Activated naive CD4-positive, alpha-beta T cell treated with anti-CD3 and anti-CD28 coated beads, Interleukin-2, amount 10 ng/mL, durations not matched to agents 5 hours and 36 hours (primary cell): ENCODE data around the gene KIF1A. TPM values are rescaled to one million over a fixed set of nuclear protein-coding genes. Genes with fewer than 3 reads are reported as not detected.

Source experiments
- total RNA-seq, 2 experiments: library from RNA; stranded (reverse); gene quantifications; one replicate each; pipeline ENCODE4 v1.2.3, GENCODE V29; 2021

The KIF1A gene, protein sequence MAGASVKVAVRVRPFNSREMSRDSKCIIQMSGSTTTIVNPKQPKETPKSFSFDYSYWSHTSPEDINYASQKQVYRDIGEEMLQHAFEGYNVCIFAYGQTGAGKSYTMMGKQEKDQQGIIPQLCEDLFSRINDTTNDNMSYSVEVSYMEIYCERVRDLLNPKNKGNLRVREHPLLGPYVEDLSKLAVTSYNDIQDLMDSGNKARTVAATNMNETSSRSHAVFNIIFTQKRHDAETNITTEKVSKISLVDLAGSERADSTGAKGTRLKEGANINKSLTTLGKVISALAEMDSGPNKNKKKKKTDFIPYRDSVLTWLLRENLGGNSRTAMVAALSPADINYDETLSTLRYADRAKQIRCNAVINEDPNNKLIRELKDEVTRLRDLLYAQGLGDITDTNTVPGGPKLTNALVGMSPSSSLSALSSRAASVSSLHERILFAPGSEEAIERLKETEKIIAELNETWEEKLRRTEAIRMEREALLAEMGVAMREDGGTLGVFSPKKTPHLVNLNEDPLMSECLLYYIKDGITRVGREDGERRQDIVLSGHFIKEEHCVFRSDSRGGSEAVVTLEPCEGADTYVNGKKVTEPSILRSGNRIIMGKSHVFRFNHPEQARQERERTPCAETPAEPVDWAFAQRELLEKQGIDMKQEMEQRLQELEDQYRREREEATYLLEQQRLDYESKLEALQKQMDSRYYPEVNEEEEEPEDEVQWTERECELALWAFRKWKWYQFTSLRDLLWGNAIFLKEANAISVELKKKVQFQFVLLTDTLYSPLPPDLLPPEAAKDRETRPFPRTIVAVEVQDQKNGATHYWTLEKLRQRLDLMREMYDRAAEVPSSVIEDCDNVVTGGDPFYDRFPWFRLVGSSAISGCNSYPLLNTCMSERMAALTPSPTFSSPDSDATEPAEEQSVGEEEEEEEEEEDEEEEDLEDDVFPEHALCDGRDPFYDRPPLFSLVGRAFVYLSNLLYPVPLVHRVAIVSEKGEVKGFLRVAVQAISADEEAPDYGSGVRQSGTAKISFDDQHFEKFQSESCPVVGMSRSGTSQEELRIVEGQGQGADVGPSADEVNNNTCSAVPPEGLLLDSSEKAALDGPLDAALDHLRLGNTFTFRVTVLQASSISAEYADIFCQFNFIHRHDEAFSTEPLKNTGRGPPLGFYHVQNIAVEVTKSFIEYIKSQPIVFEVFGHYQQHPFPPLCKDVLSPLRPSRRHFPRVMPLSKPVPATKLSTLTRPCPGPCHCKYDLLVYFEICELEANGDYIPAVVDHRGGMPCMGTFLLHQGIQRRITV (N-terminal part only)
- under 1 TPM; 0.23 to 0.60 TPM for total RNA-seq

DNA sequence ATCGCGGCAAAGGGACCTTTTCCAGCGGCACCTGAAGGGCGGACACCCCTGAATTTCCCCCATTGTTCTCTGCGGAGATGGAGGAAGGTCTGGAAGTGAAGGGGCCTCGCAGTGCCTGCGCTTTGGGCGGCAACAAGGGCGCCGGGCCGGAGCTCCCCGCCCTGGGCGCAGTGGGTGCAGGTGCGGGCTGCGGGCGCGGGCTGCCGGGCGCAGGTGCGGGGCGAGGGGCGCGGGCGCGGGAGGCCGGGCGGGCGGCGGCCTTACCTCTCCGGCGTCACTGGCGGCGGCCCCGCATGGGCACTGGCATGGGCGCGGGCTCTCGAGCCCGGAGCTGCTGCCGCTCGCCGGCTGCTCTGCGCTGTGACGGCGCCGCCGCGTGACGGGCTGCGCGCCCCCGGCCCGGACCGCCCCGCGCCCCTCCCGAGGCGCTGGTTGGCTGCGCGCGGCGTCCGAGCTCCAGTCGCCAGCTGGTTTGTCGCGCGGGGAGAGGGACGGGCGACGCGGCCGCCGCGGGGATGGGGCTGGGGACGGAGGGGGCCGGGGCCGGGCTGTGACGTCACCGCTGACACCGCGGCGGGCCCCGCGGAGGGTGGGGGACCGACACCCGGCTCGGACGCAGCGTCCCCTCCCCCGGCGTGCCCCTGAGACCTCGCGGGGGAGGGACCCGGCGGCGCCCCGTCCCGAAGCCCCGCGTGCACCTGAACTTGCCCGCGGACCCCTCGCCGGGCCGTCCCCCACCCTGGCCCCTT lies at the start of gene KIF1A:
Gene KIF1A (minus strand): TSS at position 362 of the 749 bp plus-strand sequence. CDS start 22,467 bp downstream, outside the sequence.

DNA sequence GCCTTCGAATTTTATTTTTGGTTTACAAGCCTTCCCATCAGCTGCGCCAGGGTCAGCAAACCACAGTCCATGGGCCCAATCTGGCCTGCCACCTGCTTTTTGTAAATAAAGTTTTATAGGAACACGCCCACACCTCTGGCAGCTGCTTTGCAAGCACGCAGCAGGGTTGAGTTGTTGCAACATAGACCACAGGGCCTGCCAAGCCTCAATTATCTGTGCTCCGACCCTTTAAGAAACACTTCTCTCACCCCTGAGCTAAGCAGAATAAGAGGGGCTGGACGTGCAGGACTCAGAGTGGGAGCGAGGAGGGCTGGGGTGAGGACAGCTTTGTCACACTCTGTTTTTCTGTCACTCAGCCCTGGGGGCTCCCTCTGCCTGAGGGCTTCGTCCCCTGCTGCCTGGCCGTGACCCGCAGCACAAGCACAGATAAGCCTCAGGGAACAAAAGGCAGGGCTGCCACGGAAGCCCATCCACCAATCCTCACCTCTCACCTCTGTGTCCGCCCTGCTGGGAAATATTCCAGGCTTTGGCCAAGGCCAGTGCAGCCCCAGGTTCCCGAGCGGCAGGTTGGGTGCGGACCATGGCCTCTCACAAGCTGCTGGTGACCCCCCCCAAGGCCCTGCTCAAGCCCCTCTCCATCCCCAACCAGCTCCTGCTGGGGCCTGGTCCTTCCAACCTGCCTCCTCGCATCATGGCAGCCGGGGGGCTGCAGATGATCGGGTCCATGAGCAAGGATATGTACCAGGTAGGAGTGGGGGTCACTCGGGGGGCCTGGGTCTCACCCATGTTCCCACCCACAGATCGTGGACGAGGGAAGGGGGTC lies 48.5 kb upstream of the KIF1A start, which contains the start of gene AGXT:
Gene AGXT (plus strand): TSS at position 539 of the 823 bp plus-strand sequence. CDS start 42 bp downstream, at position 581.

DNA sequence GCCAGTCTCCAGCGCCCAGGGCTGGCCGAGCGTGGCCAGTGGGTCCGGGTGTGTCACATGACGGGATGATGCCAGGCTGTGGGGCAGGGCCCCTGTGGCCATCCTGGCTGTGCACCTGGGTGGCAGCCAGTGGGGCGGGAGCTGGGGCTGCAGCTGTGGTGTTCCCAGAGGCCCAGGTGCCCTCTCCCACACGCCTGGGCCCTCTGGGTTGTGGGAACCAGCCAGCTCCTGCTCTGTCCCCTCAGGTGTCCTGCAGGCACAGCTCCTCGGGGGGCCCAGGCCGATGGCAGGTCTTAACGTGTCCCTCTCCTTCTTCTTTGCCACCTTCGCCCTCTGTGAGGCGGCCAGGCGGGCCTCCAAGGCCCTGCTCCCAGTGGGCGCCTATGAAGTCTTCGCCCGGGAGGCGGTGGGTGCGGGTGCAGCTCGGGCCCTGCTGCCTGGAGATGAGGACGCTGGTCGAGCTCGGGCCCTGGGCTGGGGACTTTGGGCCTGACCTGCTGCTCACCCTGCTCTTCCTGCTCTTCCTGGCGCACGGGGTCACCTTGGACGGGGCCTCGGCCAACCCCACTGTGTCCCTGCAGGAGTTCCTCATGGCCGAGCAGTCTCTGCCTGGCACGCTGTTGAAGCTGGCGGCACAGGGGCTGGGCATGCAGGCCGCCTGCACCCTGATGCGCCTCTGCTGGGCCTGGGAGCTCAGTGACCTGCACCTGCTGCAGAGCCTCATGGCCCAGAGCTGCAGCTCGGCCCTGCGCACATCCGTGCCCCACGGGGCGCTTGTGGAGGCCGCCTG lies 128.2 kb downstream of the KIF1A start, which contains the start of gene AQP12A:
Gene AQP12A (plus strand): TSS at position 236 of the 790 bp plus-strand sequence. CDS start 48 bp downstream, at position 284.

DNA sequence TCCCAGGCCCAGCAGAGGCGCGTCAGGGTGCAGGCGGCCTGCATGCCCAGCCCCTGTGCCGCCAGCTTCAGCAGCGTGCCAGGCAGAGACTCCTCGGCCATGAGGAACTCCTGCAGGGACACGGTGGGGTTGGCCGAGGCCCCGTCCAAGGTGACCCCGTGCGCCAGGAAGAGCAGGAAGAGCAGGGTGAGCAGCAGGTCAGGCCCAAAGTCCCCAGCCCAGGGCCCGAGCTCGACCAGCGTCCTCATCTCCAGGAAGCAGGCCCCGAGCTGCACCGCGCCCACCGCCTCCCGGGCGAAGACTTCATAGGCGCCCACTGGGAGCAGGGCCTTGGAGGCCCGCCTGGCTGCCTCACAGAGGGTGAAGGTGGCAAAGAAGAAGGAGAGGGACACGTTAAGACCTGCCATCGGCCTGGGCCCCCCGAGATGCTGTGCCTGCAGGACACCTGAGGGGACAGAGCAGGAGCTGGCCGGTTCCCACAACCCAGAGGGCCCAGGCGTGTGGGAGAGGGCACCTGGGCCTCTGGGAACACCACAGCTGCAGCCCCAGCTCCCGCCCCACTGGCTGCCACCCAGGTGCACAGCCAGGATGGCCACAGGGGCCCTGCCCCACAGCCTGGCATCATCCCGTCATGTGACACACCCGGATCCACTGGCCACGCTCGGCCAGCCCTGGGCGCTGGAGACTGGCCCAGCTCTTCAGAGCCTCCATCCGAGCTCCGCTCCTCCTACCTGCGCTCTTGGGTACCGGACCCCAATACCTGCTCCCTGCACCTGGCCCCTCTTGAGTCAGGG lies 137.4 kb downstream of the KIF1A start, which contains the start of gene AQP12B:
Gene AQP12B (minus strand): TSS at position 455 of the 794 bp plus-strand sequence. CDS start 48 bp downstream, at position 407.

Other genes starting within 250 kb of the KIF1A start
- gene CAPN10, start 233.5 kb downstream of the KIF1A start, total RNA-seq, result 10 to 100 TPM; 45.0 to 50.7 TPM
- gene GPR35, start 194.7 kb downstream of the KIF1A start, total RNA-seq, result 1 to 10 TPM; 2.1 to 2.4 TPM
- not detected for gene AQP12B, start 137.3 kb downstream of the KIF1A start, total RNA-seq
- not detected for gene AQP12A, start 128.4 kb downstream of the KIF1A start, total RNA-seq
- gene AGXT, start 48.6 kb upstream of the KIF1A start, total RNA-seq, result not detected
- not detected for gene MAB21L4, start 75.9 kb upstream of the KIF1A start, total RNA-seq
- gene CROCC2, start 86.1 kb upstream of the KIF1A start, total RNA-seq, result not detected
- gene SNED1, start 178.4 kb upstream of the KIF1A start, total RNA-seq, result 10 to 100 TPM; 14.4 to 15.2 TPM